Measurements from ENCODE around the gene RBFOX1.

The RBFOX1 gene

GRCh38 chr16:7614021-7614795 is 281.6 kb downstream of the RBFOX1 start:
- no peak for DNase-seq

GRCh38 chr16:7615565-7615964 is 282.9 kb downstream of the RBFOX1 start:
- no peak for DNase-seq

DNA sequence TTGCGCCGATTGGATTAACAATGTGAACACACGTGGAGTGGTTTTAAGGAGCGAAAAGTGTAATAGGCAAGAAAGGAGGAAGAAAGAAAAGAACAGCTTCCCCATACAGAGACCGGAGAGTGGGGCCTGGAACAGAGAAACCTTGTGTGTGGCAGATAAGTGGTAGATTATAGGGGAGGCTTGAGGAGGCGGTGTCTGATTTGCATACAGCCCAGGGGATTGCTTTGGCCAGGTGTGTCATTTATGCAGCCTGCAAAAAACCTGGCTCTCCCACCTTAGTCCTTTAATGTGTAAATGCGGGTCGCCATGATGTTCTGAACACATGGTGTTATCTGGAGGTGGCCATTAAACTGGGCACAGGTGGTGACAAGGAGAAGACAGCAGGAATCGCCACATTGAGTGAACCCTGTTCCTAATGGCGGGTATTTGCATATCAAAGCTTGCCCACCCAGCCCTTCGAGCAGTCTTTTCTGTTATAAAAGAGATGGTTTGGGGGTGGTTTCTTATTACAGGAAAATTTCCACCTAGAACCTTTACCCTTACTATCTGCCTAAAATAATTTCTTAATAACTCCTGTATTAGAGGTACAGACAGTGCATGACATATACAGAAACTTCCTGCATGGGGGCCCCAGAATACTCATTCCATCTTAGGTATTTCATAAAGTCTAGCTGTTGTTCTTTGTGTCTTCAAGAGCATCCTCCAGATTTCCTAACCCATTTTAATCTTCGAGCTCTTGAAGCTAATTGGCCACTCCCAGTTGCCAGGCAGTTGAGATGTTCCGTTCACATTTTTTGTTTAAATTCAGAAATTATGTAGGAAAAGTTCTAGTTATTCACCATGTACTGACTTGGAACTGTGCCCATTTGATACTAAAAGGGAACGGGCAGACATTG is 292.5 kb downstream of the RBFOX1 start:
- DNase-seq = no peak

GRCh38 chr16:7628981-7629380 is 296.3 kb downstream of the RBFOX1 start:
- DNase-seq = no peak

- DNase-seq = no peak
Observed at GRCh38 chr16:7629571-7629970, 296.9 kb downstream of the RBFOX1 start.

DNA sequence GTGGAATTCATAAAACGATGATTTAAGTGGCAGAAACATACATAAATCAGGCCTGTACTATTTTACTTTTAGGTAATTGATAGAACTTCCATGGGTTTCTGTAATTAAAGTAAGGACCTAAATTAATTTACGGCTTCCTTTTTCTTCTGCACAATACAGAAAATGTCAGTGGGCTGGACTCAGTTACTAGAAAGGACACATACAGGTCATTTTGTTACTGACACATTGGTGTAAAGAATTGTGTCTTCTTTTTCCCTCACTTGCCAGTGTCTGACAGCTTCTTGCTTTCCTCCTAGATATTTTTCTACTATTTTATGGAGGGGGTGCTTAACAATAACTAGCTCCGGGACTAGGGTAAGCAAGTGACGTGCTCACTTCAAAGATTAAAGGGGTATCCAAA is 304.8 kb downstream of the RBFOX1 start:
- no peak for DNase-seq

- DNase-seq = no peak
Observed at GRCh38 chr16:7638306-7638705, 305.7 kb downstream of the RBFOX1 start.

DNA sequence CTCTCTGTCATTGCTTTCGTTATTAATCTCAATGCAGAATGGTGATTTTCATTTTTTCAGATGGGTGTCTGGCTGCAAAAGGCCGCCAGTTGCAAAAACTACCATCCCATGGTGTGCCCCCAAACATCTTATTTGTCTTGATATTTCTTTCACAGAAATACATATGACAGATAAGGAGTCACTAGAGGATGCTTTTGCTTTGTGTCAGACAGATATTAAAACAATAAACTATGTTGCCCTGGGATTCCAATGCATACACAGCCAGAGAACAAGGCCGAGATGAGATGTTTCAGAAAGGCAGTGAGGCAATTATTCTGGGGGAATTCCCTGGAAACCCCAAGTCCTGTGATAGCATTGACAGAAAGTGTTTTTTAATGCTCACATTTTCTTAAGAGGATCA is 307.7 kb downstream of the RBFOX1 start:
- DNase-seq = no peak

GRCh38 chr16:7644176-7644575 is 311.5 kb downstream of the RBFOX1 start:
- DNase-seq = no peak

- no peak for DNase-seq
Observed at GRCh38 chr16:7644811-7645210, 312.2 kb downstream of the RBFOX1 start.

DNA sequence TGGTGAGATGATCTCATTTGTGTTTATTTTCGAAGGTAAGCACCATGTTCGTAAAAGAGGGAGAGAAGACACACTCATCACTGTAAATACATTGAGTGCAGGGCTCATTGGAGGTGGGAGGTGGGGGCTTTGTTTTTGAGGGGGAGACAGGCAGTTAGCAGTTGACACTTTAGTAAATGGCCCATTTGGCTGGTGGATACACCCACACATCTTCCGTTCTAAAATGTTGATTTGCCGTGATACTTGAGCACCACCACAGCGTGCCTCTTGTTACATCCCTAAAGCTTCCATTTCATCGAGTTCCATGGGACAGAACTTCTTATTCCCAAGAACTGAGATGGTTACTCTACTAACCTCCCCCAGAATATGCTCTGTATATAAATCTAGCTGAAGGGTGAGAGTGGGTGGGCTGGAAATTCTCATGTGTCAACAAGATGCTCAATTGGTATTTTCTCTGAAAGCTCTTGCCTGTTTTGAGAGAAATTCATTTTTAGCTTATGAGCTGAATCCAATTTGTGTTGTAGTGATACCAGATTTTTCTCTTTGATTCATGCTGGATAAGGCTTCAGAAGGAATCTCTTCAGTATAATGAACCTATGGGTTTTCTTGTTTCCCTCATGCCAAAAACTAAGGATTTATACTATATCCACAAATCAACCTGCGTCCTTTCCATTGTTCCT is 314.3 kb downstream of the RBFOX1 start:
- no peak for DNase-seq

DNA sequence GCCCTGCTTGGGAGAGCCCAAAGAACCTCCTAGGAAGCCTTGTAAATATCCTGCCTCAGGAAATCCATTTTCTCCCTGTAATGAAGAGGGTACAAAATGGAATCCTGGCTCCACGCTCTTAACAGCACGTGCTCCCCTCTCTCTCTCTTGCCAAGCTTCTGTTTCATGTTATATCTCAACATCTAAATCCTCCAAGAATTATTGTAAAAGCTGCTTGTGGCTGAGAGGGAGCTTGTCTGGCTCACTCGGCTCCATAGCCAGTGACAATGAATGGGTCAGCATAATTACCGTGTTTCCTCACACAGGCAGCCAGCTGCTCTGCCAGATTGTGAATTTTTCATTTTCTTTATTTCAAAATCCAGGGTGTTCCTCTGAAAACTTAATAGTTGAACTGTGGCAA is 317.8 kb downstream of the RBFOX1 start:
- DNase-seq = no peak

DNA sequence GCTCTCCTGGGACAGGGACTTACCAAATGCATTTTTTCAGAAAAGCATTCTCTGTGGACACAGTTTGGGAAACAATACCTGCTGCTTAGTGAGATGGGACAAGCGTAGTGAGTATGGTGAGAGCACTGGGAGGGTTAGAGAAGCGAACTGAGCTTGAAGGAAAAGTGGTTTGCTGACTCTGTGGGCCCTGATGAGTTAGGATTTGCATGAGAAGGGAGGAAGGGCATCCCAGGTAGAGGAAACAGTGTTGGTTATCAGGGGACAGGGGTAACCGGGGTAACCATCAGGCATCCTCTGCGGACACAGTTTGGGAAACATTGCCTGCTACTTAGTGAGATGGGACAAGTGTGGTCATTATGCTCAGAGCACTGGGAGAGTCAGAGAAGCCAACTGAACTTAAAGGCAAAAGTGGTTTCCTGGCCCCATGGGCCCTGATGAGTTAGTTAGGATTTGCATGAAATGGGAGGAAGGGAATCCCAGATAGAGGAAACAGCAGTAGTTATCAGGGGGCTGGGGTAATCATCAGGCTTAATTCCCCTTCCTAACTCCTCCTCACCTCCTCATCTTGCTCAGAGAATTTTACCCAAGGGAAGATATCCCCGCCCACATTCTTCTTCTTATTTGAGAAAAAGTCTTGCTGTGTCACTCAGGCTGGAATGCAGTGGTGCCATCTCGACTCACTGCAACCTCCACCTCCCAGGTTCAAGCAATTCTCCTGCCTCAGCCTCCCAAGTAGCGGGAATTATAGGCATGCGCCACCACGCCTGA is 319.3 kb downstream of the RBFOX1 start:
- DNase-seq = no peak

DNA sequence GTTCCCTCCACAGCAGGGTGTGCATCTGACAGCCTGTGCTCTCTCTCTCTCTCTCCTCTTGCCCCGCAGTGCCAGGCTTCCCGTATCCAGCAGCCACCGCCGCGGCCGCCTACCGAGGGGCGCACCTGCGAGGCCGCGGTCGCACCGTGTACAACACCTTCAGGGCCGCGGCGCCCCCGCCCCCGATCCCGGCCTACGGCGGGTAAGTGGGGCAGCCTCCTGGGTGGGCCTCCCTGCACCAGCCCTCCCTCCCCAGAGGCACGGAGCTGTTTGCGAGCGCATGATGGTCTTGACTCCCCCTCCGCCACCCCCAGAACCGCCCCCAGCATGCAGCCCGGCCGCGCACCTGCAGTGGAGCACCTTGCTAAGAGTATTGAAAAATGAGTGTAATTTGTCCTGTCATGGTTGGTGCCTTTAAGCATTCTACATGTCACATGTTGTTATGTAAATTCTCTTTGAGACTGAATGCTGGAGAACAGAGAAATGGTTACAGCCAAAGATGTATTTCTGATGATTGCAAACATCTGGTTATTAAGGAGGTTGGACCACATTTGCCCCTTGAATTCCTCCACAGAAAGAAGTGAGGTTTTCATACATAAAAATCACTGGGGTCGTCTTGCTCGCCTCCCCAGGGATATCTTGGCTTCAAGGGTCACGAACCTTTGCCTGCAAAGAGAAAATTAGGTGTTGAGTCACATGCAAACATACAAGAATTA is 321.3 kb downstream of the RBFOX1 start:
- DNase-seq = no peak

GRCh38 chr16:7675628-7676027 is 343.0 kb downstream of the RBFOX1 start:
- no peak for DNase-seq

DNA sequence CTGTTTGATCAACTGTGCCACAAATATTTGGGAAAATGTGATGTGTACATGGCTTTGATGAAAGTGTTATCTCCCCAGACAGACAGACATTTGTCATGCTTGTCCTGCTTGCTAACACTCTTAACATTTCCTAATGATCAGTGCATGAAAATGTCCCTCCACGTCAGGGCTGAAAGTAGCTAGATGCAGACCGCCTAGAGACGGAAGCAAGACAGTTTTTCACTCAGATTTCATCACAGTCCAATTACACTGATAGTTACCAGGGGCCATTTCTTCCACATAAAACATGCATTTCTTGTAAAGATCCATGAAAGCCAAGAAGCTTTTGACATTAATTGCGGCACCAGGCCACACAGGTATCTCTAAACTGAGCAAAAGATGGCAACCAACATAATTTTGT is 347.7 kb downstream of the RBFOX1 start:
- DNase-seq = no peak

DNA sequence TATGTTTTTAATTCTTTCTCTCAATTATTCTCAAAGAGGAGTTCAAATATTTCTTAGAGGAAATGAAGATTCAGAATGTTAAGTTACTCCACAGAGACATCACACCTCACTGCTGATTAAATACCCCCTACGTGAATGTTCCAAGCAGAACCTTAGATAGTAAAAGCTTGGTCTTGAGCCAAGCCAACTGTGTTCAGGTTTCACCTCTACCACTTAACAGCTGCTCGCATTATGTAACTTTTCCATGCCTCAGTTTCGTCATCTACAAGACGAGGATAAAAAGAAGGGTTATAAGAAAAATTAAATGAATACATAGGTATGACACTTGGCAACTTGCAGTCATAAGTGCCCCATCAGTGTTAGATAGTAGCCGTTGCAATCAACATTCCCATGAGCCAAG is 356.2 kb downstream of the RBFOX1 start:
- no peak for DNase-seq

- DNase-seq = no peak
Observed at GRCh38 chr16:7689234-7689633, 356.6 kb downstream of the RBFOX1 start.

DNA sequence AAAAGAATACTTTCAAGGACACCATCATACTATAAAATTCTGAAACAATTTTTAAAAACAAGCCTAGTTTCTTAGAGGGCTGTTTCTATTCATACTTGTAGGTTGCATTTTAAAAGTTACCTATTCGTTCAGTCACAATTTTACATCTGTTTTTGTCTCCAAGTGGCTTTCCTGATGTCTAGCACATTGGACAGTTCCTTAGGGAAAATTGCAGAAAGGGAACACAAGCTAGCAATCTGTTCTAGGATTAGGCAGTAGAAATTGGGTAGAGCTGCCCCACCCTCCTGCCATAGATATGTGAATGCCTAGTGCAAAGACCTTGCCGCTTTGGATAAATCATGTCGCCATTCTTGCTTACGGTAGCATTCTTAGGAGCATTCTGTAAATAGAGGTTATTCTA is 358.9 kb downstream of the RBFOX1 start:
- no peak for DNase-seq

DNA sequence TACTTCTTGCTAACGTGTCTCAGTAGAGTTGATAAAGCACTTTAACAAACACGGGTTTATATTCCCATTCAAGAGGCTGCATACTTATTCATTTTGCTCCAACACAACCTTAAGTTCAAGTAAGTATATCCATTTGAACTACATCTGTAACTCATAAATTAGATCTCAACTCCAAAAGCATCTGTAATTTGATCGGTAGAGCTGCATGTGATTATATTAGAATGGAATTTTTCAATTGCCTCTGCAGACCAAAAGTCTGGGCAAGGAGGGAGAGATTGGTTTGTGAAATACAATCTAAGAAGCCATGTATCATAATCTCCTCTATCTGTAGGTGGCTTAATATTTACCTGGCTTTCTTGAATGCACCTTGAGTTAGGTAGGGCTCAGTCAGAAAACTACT is 371.0 kb downstream of the RBFOX1 start:
- DNase-seq = no peak

- no peak for DNase-seq
Observed at GRCh38 chr16:7705885-7706284, 373.2 kb downstream of the RBFOX1 start.

GRCh38 chr16:7709186-7709585 is 376.5 kb downstream of the RBFOX1 start:
- no peak for DNase-seq

Data from EL (cell line).